Astrocyte of the spinal cord (primary cell): ENCODE measurements around the gene PAPLN.

Source experiments
- DNase-seq: peaks from one replicate; pipeline ENCODE4 v3.0.0; 2011; ENCODE audit warnings: low read depth, low spot score
- H3K4me3 ChIP-seq: 2 replicates; pipeline ENCODE4 v1.5.1; 2011; ENCODE audit warnings: low read depth, mild to moderate bottlenecking, low read length, moderate library complexity
- in situ Hi-C: cut with HindIII; loops from 2 replicates; pipeline ENCODE4 v1.10.0; 2017; ENCODE audit warnings: low sequenced_read_pairs
- TF ChIP-seq, protein P1 (sequence below): IDR thresholded peaks from 2 replicates; pipeline ENCODE4 v1.5.1; 2012; ENCODE audit warnings: low read depth, mild to moderate bottlenecking, low read length, inconsistent platforms

Gene PAPLN

DNA sequence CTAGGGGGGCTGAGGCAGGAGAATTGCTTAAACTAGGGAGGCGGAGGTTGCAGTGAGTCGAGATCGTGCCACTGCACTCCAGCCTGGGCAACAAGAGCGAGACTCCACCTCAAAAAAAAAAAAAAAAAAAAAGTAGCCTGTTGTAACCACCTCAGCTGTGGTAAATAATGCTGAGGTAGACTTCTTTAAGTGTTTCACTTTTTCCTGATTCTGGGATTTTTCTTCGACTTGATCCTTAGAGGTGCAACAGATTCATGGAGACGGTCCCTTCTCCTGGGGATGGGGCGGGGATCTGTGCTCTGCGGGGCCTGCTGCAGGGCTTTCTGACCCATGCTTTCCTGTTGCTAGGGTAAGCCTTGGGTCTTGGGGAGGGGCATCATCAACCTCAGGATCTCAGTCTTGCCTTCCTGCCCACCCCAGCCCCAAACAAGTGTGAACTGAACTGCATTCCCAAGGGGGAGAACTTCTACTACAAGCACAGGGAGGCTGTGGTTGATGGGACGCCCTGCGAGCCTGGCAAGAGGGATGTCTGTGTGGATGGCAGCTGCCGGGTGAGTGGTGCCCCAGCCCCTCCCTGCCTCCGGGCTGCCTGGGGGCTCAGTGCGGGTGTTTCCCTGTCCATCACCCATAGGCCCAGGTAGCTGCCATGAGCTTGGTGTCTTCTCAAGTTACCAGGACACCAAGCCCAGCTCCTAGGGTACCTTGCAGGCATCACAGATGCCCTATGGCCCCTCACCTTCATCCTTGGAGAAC lies 12.4 kb downstream of the PAPLN start:
- DNase-seq = no peak
- H3K4me3 ChIP-seq = no peak overlapping the region

DNA sequence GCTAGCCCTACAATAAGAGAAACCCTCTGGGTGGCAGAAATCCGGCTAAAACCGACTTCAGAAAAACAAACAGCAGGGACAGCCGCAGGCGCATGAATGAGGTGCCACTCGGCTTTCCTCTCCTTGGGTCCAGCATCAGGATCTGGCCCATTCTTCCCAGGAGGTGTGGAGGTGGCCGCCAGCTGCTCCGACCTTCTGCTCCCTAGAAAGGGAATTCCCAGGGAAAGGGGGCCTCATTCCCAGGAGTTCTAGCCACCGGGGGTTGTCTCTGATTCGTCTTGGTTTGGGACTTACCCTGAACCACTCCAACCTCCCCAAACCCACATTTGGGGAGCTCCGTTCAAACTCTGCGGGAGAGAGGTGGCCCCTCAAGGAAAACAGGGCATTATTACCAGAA lies 13.0 kb downstream of the PAPLN start:
- TF ChIP-seq, protein P1, sequence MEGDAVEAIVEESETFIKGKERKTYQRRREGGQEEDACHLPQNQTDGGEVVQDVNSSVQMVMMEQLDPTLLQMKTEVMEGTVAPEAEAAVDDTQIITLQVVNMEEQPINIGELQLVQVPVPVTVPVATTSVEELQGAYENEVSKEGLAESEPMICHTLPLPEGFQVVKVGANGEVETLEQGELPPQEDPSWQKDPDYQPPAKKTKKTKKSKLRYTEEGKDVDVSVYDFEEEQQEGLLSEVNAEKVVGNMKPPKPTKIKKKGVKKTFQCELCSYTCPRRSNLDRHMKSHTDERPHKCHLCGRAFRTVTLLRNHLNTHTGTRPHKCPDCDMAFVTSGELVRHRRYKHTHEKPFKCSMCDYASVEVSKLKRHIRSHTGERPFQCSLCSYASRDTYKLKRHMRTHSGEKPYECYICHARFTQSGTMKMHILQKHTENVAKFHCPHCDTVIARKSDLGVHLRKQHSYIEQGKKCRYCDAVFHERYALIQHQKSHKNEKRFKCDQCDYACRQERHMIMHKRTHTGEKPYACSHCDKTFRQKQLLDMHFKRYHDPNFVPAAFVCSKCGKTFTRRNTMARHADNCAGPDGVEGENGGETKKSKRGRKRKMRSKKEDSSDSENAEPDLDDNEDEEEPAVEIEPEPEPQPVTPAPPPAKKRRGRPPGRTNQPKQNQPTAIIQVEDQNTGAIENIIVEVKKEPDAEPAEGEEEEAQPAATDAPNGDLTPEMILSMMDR = no peak
- no peak for DNase-seq
- in situ Hi-C loops = no loop called here
- no peak overlapping the region for H3K4me3 ChIP-seq

More for the DNA sequence above, 12.4 kb downstream of the PAPLN start:
- in situ Hi-C loops = no loop called here
- TF ChIP-seq, protein P1 = no peak

- in situ Hi-C loops = no loop called here
- no peak overlapping the region for H3K4me3 ChIP-seq
- TF ChIP-seq, protein P1 = no peak
- DNase-seq = no peak
Measured at GRCh38 chr14:73250781-73251500, 13.6 kb downstream of the PAPLN start.

DNA sequence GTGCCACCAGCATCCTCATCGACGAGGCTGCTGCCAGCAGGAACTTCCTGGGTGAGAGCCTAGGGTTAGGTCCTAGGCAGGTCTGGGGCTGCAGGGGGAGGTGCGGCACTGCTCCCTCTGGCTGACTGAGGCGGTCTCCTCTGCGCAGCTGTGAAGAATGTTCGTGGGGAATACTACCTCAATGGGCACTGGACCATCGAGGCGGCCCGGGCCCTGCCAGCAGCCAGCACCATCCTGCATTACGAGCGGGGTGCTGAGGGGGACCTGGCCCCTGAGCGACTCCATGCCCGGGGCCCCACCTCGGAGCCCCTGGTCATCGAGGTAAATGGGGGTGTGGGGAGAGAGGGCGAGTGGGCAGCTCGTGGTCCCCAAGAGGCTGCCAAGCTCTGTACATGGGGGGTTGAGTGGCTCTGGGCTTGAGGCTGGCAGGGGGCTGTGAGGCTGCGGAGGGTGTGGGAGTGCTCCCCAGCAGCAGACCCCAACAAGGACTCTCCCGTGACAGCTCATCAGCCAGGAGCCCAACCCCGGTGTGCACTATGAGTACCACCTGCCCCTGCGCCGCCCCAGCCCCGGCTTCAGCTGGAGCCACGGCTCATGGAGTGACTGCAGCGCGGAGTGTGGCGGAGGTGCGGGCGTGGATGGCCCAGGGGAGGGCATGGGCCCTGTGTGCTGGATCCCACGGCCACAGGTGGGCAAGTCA lies 14.4 kb downstream of the PAPLN start:
- TF ChIP-seq, protein P1 = no peak
- in situ Hi-C loops = no loop called here
- H3K4me3 ChIP-seq = no peak overlapping the region
- DNase-seq = no peak

DNA sequence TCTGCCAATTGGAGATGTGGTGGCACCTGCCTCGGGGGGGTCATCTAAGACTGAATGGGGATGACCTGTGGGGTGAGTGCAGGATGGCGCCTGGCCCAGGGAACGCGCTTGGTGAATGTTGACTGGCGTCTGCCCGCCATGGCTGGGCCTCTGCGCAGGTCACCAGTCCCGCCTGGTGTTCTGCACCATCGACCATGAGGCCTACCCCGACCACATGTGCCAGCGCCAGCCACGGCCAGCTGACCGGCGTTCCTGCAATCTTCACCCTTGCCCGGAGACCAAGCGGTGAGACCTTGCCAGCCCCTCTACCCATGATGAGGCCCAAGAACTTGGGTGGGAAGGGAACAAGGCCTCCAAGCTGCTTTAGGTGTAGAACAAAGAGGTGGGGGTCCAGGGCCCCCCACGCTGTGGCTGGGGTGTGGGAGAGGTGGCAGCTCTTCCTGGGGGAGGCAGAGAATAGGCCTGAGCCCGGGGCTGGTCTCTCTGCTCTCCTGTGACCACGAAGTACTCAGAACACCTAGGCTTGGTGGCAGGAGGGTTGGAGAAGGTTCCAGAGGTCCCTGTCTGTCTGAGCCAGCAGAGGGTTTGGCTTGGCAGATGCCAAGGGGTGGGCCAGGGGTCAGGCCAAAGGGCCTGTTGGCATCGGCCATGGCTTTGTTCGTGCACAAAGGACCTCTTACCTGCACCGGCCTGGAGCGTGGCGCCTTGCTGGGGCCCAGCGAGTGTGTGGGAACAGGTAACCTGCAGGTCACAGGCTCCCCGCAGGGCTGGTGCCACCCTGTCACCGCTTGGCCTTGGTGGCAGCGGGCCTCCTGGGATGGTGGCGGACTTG lies 15.4 kb downstream of the PAPLN start:
- in situ Hi-C loops = no loop called here

More for the DNA sequence above, 15.4 kb downstream of the PAPLN start:
- H3K4me3 ChIP-seq = no peak overlapping the region
- TF ChIP-seq, protein P1 = no peak
- DNase-seq = no peak
